GM18526 (cell line): Measurements from ENCODE around the gene PTPRT.

ENCODE experiments used
- POLR2A ChIP-seq: IDR thresholded peaks from 3 replicates; pipeline ENCODE4 v1.6.1; 2011; ENCODE audit not compliant: insufficient read length; ENCODE audit errors: extremely low read depth

PTPRT gene

GRCh38 chr20:42987376-42988114 is 202.2 kb downstream of the PTPRT start:
- TF ChIP-seq POLR2A, result no peak

- TF ChIP-seq POLR2A, result no peak
Observed at GRCh38 chr20:42986143-42986773, 203.4 kb downstream of the PTPRT start.

DNA sequence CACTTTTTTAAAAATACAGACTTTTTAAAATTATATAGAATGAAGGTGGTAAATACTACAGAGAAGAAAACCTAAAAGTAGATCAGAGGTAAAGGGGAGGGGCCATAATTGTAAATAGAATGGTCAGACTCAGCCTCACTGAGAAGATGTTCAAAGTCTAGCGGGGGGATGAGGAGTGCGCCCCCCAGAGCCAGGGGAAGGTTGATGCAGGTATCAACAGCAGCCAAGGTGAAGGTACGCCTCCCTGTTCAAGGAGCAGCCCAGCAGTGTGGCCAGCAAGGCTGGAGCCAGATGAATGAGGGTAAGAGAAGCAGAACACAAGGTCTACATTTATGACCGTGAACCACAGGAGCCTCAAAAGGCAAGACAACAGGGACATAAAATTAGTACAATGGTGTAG is 204.1 kb downstream of the PTPRT start:
- no peak for TF ChIP-seq POLR2A

- TF ChIP-seq POLR2A, result no peak
Observed at GRCh38 chr20:42982218-42982617, 207.5 kb downstream of the PTPRT start.

DNA sequence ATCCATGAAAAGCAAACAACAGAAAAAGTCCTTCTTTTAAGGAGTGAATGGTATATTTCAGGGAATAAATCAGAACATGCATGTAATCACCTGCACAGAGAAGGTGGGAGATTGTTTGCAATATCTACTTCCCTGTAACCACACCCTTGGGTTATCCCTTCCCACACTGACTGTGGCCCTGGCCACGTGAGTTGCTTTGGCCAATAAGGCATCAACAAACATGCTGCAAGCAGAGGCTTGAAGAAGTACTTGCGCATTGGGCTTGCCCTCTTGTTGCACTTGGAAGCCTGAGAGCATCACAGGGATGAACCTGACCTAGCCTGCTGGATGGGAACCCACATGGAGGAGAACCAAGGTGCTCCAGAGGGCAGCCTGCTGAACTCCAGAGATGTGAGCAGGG is 208.5 kb downstream of the PTPRT start:
- TF ChIP-seq POLR2A, result no peak

DNA sequence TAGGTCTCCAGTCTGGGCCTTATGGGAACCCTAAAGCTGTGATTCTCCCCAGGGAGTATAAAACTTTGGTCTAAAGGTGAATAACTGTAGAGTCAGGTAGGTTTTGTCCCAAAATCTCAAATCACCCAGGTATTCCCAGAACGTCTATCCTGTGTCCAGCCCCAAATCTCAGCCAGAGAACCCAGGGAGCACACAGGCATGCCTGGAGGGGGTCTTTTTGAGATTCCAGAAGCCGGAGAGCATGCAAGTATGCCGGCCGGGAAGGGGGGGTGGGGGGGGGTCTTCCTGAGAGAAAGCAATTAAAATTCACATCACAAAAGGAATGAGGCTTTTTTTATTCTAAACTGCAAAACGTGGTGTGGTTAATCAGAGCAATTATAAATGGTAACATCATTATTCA is 210.0 kb downstream of the PTPRT start:
- TF ChIP-seq POLR2A, result no peak

GRCh38 chr20:42978184-42978974 is 211.3 kb downstream of the PTPRT start:
- TF ChIP-seq POLR2A, result no peak

- no peak for TF ChIP-seq POLR2A
Observed at GRCh38 chr20:42975974-42976373, 213.7 kb downstream of the PTPRT start.

- no peak for TF ChIP-seq POLR2A
Observed at GRCh38 chr20:42974347-42974746, 215.4 kb downstream of the PTPRT start.

DNA sequence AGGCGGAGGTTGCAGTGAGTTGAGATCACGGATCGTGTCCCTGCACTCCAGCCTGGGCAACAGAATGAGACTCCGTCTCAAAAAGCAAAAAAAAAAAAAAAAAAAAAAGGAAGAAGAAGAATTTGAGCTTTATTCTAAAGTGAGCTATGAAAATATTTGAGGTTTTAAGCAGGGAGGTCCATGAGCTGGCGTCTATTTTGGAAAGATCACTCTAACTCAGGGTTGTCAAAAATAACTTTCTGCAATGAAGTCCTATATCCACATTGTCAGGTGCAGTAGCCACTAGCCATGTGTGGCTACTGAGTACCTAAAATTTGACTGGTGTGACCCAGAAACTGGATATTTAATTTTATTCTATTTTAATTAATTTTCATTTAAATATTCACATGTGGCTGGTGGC is 217.1 kb downstream of the PTPRT start:
- TF ChIP-seq POLR2A, result no peak

GRCh38 chr20:42968746-42969145 is 221.0 kb downstream of the PTPRT start:
- no peak for TF ChIP-seq POLR2A

- TF ChIP-seq POLR2A, result no peak
Observed at GRCh38 chr20:42963796-42964195, 225.9 kb downstream of the PTPRT start.

DNA sequence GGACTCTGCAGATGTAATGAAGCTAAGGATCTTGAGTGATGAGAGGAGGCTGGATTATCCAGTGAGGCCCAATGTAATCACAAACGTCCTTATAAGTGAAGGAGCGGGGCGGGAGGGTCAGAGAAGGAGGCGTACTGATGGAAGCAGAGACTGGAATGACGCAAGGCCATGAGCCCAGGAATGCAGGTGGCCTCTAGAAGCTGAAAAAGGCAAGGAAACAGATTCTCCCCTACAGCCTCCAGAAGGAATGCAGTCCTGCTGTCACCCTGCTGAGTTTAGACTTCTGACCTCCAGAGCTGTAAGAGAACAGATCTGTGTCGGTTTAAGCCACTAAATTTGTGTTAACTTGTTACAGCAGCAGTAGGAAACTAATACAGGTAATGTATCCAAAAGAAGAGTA is 227.9 kb downstream of the PTPRT start:
- no peak for TF ChIP-seq POLR2A

DNA sequence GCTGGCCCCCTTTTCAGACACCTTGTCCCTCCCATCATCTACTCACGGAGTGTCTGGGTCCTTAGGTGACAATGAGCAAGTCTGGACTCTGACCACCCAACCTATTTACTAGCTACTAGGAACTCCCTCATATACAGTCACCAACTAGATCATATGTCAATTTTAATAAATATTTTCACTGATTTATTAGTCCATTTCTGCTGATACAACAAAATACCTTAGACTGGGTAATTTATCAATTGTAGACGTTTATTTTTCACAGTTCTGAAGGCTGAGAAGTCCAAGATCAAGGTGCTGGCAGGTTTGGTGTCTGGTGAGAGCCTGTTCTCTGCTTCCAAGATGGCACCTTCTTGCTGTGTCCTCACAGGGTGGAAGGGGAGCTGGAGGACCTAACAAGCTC is 229.7 kb downstream of the PTPRT start:
- no peak for TF ChIP-seq POLR2A

- TF ChIP-seq POLR2A, result no peak
Observed at GRCh38 chr20:42958367-42959069, 231.2 kb downstream of the PTPRT start.

DNA sequence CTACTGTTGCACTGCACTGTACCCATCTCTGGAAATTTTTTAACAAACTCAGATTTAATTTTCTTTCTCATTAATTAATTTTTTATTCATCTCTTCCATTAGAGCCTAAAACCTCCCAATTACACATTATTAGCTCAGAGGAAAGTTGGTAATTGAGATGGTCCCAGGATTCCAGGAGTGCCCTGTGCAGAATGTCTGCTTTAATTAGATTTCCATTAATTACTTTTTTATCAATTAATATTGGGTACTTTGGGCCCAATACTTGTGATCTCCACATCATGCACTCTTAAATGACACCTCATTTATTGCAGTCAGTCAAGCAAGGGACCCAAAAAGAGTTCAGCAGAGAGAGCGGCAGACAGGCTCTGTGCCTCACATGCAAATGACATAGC is 232.0 kb downstream of the PTPRT start:
- TF ChIP-seq POLR2A, result no peak

- no peak for TF ChIP-seq POLR2A
Observed at GRCh38 chr20:42957018-42957703, 232.5 kb downstream of the PTPRT start.
